Mammary epithelial cell (primary cell): Measurements from ENCODE around the gene EEF1AKMT2.

Source experiments
- EZH2 ChIP-seq: IDR thresholded peaks from 2 replicates; pipeline ENCODE4 v1.6.1; 2012; ENCODE audit warnings: low read length, inconsistent platforms, borderline replicate concordance
- TF ChIP-seq, protein P1 (sequence below), 2 donors: IDR thresholded peaks in 1 of 2; conservative IDR thresholded peaks in 1 of 2; 2 replicates each; pipeline ENCODE4 v1.5.1; 2011 to 2012; ENCODE audit warnings: inconsistent platforms in 2 of 2, low read length in 2 of 2, mild to moderate bottlenecking in 2 of 2, control low read depth in 1 of 2, low read depth in 1 of 2; ENCODE audit not compliant: insufficient read depth in 1 of 2; ENCODE audit errors: extremely low read depth in 1 of 2

DNA sequence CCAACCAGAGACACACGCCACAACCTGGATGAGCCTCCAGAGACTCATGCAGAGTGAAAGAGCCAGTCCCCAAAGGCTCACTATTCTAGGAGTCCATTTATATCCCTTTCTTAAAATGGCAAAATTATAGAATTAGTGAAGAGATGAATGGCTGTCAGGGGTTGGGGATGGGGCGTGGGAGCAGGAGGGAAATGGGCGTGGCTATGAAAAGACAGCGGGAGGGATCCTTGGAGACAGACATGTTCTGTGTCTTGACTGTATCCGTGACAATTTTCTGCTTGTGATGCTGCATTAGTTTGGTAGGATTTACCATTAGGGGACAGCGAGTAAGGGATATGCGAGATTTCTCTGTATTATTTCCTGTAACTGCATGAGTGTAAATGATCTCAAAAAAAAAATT is 80.5 kb downstream of the EEF1AKMT2 start:
- TF ChIP-seq EZH2: no peak
- TF ChIP-seq, protein P1, sequence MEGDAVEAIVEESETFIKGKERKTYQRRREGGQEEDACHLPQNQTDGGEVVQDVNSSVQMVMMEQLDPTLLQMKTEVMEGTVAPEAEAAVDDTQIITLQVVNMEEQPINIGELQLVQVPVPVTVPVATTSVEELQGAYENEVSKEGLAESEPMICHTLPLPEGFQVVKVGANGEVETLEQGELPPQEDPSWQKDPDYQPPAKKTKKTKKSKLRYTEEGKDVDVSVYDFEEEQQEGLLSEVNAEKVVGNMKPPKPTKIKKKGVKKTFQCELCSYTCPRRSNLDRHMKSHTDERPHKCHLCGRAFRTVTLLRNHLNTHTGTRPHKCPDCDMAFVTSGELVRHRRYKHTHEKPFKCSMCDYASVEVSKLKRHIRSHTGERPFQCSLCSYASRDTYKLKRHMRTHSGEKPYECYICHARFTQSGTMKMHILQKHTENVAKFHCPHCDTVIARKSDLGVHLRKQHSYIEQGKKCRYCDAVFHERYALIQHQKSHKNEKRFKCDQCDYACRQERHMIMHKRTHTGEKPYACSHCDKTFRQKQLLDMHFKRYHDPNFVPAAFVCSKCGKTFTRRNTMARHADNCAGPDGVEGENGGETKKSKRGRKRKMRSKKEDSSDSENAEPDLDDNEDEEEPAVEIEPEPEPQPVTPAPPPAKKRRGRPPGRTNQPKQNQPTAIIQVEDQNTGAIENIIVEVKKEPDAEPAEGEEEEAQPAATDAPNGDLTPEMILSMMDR (conservative IDR thresholded peaks at IDR 0.05 in 1 of 2, IDR thresholded peaks at IDR 0.05 in 1 of 2; ENCODE audit: extremely low read depth in 1 of 2, insufficient read depth in 1 of 2, low read depth in 1 of 2, low read length in 2 of 2): no peak
